ENCODE results near the gene CCDC9.

The CCDC9 gene

DNA sequence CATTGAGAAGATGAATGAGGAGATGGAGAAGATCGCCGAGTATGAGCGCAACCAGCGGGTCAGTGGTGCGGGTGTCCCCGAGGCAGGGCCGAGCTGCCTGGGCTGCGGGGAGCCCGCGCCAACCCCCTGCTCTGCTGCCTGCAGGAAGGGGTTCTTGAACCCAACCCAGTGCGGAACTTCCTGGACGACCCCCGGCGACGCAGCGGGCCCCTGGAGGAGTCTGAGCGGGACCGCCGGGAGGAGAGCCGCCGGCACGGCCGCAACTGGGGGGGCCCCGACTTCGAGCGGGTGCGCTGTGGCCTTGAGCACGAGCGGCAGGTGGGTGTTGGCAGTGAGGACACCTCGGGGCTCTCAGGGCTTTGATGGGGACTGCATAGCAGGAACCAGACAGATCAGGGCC, 8.3 kb downstream of the CCDC9 start:
- TF ChIP-seq, protein P1, sequence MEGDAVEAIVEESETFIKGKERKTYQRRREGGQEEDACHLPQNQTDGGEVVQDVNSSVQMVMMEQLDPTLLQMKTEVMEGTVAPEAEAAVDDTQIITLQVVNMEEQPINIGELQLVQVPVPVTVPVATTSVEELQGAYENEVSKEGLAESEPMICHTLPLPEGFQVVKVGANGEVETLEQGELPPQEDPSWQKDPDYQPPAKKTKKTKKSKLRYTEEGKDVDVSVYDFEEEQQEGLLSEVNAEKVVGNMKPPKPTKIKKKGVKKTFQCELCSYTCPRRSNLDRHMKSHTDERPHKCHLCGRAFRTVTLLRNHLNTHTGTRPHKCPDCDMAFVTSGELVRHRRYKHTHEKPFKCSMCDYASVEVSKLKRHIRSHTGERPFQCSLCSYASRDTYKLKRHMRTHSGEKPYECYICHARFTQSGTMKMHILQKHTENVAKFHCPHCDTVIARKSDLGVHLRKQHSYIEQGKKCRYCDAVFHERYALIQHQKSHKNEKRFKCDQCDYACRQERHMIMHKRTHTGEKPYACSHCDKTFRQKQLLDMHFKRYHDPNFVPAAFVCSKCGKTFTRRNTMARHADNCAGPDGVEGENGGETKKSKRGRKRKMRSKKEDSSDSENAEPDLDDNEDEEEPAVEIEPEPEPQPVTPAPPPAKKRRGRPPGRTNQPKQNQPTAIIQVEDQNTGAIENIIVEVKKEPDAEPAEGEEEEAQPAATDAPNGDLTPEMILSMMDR (IDR thresholded peaks at IDR 0.05; ENCODE audit: low read depth, low read length): no peak
- DNase-seq (ENCODE audit: low read depth, low spot score): no peak
- no peak overlapping the region for H3K4me3 ChIP-seq (ENCODE audit: low read depth, low read length)
- in situ Hi-C loops (cut with HindIII; ENCODE audit: low sequenced_read_pairs): no loop called here

DNA sequence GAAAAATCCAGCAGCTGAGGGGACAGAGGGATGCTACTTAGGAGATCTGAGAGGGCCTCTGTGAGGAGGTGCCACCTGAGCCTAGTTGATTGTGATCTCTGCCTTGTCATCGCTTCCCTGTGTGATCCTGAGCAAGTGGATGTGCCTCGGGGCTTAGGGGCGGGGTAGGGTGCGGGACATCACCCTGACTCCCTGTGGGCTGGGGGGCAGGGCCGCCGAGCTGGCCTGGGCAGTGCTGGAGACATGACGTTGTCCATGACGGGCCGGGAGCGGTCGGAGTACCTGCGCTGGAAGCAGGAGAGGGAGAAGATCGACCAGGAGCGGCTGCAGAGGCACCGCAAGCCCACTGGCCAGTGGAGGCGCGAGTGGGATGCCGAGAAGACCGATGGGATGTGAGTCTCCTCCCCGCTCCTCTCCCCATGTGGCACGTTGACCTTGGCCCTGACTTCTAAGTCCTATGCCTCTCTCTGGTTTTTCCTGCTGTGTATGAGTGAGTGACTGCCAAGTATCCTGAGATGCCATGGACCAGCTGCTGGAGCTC, 10.1 kb downstream of the CCDC9 start:
- TF ChIP-seq, protein P1 (IDR thresholded peaks at IDR 0.05; ENCODE audit: low read depth, low read length): no peak
- no peak overlapping the region for H3K4me3 ChIP-seq (ENCODE audit: low read depth, low read length)
- no peak for DNase-seq (ENCODE audit: low read depth, low spot score)
- in situ Hi-C loops (cut with HindIII; ENCODE audit: low sequenced_read_pairs): no loop called here

DNA sequence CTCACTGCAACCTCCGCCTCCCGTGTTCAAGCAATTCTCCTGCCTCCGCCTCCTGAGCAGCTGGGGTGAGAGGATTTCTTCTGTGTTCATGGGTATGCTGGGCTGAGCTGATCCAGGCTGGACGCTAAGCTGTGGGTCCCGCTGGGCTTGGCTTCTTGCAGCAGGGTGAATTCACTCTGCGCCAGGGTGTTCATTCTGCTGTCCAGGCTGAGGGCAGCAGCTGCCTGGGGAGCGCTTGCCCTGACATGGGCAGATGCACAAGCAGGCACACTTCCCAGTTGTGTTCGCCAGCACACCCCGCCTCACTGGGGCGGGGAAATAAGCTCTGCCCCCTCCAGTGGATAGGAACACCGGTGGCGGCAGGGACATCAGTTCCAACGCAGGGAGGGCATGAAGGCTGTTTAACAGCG, 11.0 kb downstream of the CCDC9 start:
- DNase-seq (ENCODE audit: low read depth, low spot score): no peak
- in situ Hi-C loops (cut with HindIII; ENCODE audit: low sequenced_read_pairs): no loop called here
- TF ChIP-seq, protein P1 (IDR thresholded peaks at IDR 0.05; ENCODE audit: low read depth, low read length): no peak
- no peak overlapping the region for H3K4me3 ChIP-seq (ENCODE audit: low read depth, low read length)

DNA sequence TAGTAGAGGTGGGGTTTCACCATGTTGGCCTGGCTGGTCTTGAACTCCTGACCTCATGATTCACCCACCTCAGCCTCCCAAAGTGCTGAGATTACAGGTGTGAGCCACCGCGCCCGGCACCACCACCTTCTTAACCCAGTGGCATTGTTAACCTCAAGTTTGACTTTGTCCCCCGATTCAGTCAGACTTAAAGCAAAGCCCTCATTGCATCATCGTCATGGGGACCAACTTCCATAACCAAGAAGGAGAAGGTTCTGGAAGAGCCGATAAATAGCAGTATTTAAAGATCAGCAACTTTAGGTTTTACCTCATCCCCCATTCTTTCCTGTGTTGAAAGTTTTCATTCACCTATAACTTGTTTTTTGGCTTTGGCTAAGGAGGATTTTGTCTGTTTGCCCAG, 11.7 kb downstream of the CCDC9 start:
- TF ChIP-seq, protein P1 (IDR thresholded peaks at IDR 0.05; ENCODE audit: low read depth, low read length): no peak
- in situ Hi-C loops (cut with HindIII; ENCODE audit: low sequenced_read_pairs): no loop called here

DNA sequence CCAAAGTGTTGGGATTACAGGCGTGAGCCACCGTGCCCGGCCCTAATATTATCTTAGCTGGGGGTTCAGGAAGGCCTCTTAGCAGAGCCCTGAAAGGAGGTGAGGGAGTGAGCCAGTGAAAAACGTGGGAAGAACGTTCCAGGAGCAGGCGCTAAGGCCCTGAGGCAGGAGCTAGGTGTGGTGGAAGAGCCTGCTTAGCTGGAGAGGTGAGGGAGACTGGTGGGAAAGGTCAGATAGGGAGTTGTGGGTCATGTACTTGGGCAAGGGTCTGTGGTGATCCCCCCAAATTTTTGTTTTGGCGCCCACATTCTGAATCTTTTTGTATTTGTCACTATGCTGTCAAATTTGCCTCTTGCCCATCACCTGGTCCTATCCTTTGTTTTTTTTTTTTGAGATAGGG, 13.3 kb downstream of the CCDC9 start:
- no peak overlapping the region for H3K4me3 ChIP-seq (ENCODE audit: low read depth, low read length)
- TF ChIP-seq, protein P1 (IDR thresholded peaks at IDR 0.05; ENCODE audit: low read depth, low read length): no peak
- DNase-seq (ENCODE audit: low read depth, low spot score): no peak
- in situ Hi-C loops (cut with HindIII; ENCODE audit: low sequenced_read_pairs): no loop called here

More for the DNA sequence above, 11.7 kb downstream of the CCDC9 start:
- no peak for DNase-seq (ENCODE audit: low read depth, low spot score)
- no peak overlapping the region for H3K4me3 ChIP-seq (ENCODE audit: low read depth, low read length)

DNA sequence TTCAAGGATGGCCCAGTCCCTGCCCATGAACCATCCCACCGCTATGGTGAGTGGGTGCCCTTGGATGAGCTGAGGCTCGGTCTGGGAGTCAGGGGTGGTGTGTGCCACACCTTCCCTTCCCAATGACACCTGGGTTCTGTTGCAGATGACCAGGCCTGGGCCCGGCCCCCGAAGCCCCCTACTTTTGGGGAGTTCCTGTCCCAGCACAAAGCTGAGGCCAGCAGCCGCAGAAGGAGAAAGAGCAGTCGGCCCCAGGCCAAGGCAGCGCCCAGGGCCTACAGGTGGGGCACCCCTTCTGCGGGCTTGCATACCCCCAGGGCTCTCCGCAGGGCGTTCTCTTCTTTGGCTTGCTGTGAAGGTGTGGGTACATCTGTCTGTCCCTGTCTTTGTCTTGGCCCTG, 14.1 kb downstream of the CCDC9 start:
- in situ Hi-C loops (cut with HindIII; ENCODE audit: low sequenced_read_pairs): no loop called here
- no peak overlapping the region for H3K4me3 ChIP-seq (ENCODE audit: low read depth, low read length)
- no peak for DNase-seq (ENCODE audit: low read depth, low spot score)
- TF ChIP-seq, protein P1 (IDR thresholded peaks at IDR 0.05; ENCODE audit: low read depth, low read length): no peak

DNA sequence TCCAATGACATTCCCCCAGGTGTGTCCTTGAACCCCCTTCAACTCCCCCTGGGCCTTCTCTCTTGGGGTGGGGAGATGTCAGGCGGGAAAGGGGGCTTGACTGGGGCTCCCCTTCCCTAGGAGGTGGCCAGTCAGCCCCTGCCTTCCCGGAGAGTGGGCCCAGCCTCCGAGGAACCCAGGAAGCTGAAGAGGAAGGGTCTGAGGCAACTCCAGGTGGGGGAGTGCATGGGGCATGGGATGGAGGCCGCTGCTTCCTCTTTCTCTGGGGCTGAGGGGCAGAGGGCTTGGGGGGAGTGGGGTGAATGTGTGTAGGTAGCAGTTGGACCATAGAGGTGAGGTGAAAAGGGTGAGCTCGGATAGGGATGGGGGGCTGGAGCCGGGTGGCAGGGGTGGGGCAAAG, 15.6 kb downstream of the CCDC9 start:
- in situ Hi-C loops (cut with HindIII; ENCODE audit: low sequenced_read_pairs): no loop called here
- DNase-seq (ENCODE audit: low read depth, low spot score): no peak

More for the DNA sequence above, 15.6 kb downstream of the CCDC9 start:
- TF ChIP-seq, protein P1 (IDR thresholded peaks at IDR 0.05; ENCODE audit: low read depth, low read length): no peak
- H3K4me3 ChIP-seq (ENCODE audit: low read depth, low read length): no peak overlapping the region

Data from astrocyte of the spinal cord (primary cell).